Tibial artery (tissue), 4 donors: Measurements from ENCODE around the gene RPAP2.
"Not testable (repeated sequence)": the region's sequence is repeated elsewhere in the genome, so short reads cannot be mapped to it uniquely, and the experiment has no call there.

Experiments used
- DNase-seq, 2 donors: peaks; one replicate each; pipeline ENCODE4 v3.0.0-alpha.2; 2019
- H3K27ac ChIP-seq, 2 donors: fragments of 200-600 bp; sonication (generic) in 1 of 2; 1 replicate in 1 of 2; 2 replicates in 1 of 2; pipeline ENCODE4 v1.5.1; 2018 to 2019; ENCODE audit warnings: mild to moderate bottlenecking in 1 of 2
- H3K27me3 ChIP-seq, 2 donors: fragments of 200-600 bp; sonication (generic) in 1 of 2; one replicate each; pipeline versions ENCODE4 v1.5.1 to v1.6.0; 2016 to 2019
- H3K36me3 ChIP-seq, 3 donors: fragments of 200-600 bp; sonication (generic) in 2 of 3; one replicate each; pipeline ENCODE4 v1.5.1; 2016 to 2019; ENCODE audit warnings: mild to moderate bottlenecking in 2 of 3
- H3K4me1 ChIP-seq, 4 donors: fragments of 200-600 bp; sonication (generic) in 2 of 4; 1 replicate in 3 of 4; 2 replicates in 1 of 4; pipeline ENCODE4 v1.5.1; 2016 to 2019
- H3K4me3 ChIP-seq, 2 donors: fragments of 200-600 bp; sonication (generic) in 1 of 2; 1 replicate in 1 of 2; 2 replicates in 1 of 2; pipeline ENCODE4 v1.5.1; 2018 to 2019; ENCODE audit warnings: mild to moderate bottlenecking in 2 of 2
- H3K9me3 ChIP-seq, 3 donors: fragments of 200-600 bp; sonication (generic) in 1 of 3; one replicate each; pipeline ENCODE4 v1.5.1; 2016 to 2019
- intact Hi-C: fragments of 100-400 bp; cut with DNase I; formaldehyde crosslinking; loops from one replicate; pipeline ENCODE4 v1.15.0; 2023; ENCODE audit warnings: low total_unique reads
- TF ChIP-seq, protein P1 (sequence below), 2 experiments: fragments of 200-600 bp in 1 of 2; fragments of 450-650 bp in 1 of 2; IDR thresholded peaks; one replicate each; pipeline ENCODE4 v1.5.1; 2017 to 2019; ENCODE audit warnings: antibody characterized with exemption in 2 of 2, mild to moderate bottlenecking in 1 of 2, moderate library complexity in 1 of 2

RPAP2 gene

GRCh38 chr1:92366040-92366395, 67.2 kb downstream of the RPAP2 start:
- Histone ChIP-seq H3K4me1 (no peaks in the 10 kb centered on the region), H3K36me3 (peaks cover 37 to 41% (median 39%) of the 10 kb centered on the region in 3 donors), H3K9me3 (no peaks in the 10 kb centered on the region), H3K27ac (no peak overlapping the region), H3K4me3 (no peak overlapping the region), H3K27me3 (no peaks in the 10 kb centered on the region)
- TF ChIP-seq, protein P1, sequence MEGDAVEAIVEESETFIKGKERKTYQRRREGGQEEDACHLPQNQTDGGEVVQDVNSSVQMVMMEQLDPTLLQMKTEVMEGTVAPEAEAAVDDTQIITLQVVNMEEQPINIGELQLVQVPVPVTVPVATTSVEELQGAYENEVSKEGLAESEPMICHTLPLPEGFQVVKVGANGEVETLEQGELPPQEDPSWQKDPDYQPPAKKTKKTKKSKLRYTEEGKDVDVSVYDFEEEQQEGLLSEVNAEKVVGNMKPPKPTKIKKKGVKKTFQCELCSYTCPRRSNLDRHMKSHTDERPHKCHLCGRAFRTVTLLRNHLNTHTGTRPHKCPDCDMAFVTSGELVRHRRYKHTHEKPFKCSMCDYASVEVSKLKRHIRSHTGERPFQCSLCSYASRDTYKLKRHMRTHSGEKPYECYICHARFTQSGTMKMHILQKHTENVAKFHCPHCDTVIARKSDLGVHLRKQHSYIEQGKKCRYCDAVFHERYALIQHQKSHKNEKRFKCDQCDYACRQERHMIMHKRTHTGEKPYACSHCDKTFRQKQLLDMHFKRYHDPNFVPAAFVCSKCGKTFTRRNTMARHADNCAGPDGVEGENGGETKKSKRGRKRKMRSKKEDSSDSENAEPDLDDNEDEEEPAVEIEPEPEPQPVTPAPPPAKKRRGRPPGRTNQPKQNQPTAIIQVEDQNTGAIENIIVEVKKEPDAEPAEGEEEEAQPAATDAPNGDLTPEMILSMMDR (IDR thresholded peaks at IDR 0.05) = no peak
- DNase-seq = no peak
- intact Hi-C loops = no loop called here

GRCh38 chr1:92367496-92367895, 68.6 kb downstream of the RPAP2 start:
- H3K36me3 ChIP-seq = peaks cover 35 to 45% (median 44%) of the 10 kb centered on the region in 3 donors
- no peaks in the 10 kb centered on the region for H3K27me3 ChIP-seq
- H3K4me1 ChIP-seq = no peaks in the 10 kb centered on the region
- no peaks in the 10 kb centered on the region for H3K9me3 ChIP-seq
- no peak overlapping the region for H3K4me3 ChIP-seq
- no peak overlapping the region for H3K27ac ChIP-seq
- intact Hi-C loops = no loop called here
- DNase-seq = no peak
- TF ChIP-seq, protein P1 (IDR thresholded peaks at IDR 0.05) = no peak

GRCh38 chr1:92372164-92372563, 73.3 kb downstream of the RPAP2 start:
- no peak overlapping the region for H3K4me3 ChIP-seq
- DNase-seq = no peak
- H3K9me3 ChIP-seq = no peaks in the 10 kb centered on the region
- no peak overlapping the region for H3K27ac ChIP-seq
- peaks cover 23 to 32% (median 25%) of the 10 kb centered on the region in 3 donors for H3K36me3 ChIP-seq
- TF ChIP-seq, protein P1 (IDR thresholded peaks at IDR 0.05) = no peak
- H3K4me1 ChIP-seq = no peaks in the 10 kb centered on the region
- H3K27me3 ChIP-seq = no peaks in the 10 kb centered on the region
- intact Hi-C loops = no loop called here

DNA sequence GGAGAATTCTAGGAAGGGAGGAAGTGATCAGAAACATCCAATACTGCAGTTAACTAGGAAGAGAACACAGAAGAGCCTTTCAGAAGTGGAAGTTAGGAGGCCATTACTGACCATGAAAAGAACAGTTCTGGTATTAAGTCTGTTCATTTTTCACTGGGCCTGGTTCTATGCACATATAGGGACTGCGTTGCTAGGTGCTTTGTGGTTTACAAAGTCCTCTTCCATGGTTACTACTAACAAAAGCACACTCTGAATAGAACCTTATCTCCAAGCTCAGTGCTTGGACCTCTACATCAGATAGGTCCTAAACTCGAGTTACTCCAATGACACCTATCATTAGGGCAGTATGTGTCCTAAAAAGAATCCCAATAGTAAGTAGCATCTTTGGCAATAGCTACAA, 75.4 kb downstream of the RPAP2 start:
- intact Hi-C loops = no loop called here
- Histone ChIP-seq H3K4me1 (no peaks in the 10 kb centered on the region), H3K27ac (no peak overlapping the region), H3K4me3 (no peak overlapping the region), H3K36me3 (peaks cover 19 to 24% (median 20%) of the 10 kb centered on the region in 3 donors), H3K9me3 (no peaks in the 10 kb centered on the region), H3K27me3 (no peaks in the 10 kb centered on the region)
- DNase-seq = no peak
- TF ChIP-seq, protein P1 (IDR thresholded peaks at IDR 0.05) = no peak

- DNase-seq = no peak
- Histone ChIP-seq H3K27me3 (no peaks in the 10 kb centered on the region), H3K4me3 (no peak overlapping the region), H3K4me1 (no peaks in the 10 kb centered on the region), H3K27ac (no peak overlapping the region), H3K36me3 (peaks cover 18 to 22% (median 22%) of the 10 kb centered on the region in 3 donors), H3K9me3 (peaks cover 0 to 4% (median 0%) of the 10 kb centered on the region in 3 donors)
- intact Hi-C loops = no loop called here
- TF ChIP-seq, protein P1 (IDR thresholded peaks at IDR 0.05) = no peak
Observed at GRCh38 chr1:92376345-92376744, 77.5 kb downstream of the RPAP2 start.

DNA sequence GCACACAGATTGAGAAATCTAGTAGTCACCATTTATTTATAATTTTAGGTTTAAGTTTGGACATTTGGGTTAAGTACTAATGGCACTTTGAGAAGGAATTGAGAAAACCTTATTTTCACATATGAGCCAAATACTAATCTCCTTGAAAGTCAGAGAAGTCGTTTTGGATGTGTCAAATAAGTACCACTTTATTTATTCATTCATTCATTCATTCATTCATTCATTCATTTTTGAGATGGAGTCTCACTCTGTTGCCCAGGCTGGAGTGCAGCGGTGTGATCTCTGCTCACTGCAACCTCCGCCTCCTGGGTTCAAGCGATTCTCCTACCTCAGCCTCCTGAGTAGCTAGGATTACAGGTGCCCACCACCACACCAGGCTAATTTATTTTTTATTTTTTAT, 79.1 kb downstream of the RPAP2 start:
- intact Hi-C loops, H3K27me3 ChIP-seq, H3K27ac ChIP-seq, H3K4me3 ChIP-seq, H3K9me3 ChIP-seq, DNase-seq, H3K4me1 ChIP-seq: not testable (repeated sequence)
- peaks cover 14 to 26% (median 19%) of the 10 kb centered on the region in 3 donors for H3K36me3 ChIP-seq
